Colon (tissue), 2 donors: Measurements from ENCODE around the gene SH3GLB1.

Source experiments
- FAIRE-seq: peaks from 2 replicates; lab custom pipeline; 2012; peaks lifted over from hg19 to GRCh38; lab: Jason Lieb, UNC
- donor health status: control.
- donor health status: control.

The SH3GLB1 gene

DNA sequence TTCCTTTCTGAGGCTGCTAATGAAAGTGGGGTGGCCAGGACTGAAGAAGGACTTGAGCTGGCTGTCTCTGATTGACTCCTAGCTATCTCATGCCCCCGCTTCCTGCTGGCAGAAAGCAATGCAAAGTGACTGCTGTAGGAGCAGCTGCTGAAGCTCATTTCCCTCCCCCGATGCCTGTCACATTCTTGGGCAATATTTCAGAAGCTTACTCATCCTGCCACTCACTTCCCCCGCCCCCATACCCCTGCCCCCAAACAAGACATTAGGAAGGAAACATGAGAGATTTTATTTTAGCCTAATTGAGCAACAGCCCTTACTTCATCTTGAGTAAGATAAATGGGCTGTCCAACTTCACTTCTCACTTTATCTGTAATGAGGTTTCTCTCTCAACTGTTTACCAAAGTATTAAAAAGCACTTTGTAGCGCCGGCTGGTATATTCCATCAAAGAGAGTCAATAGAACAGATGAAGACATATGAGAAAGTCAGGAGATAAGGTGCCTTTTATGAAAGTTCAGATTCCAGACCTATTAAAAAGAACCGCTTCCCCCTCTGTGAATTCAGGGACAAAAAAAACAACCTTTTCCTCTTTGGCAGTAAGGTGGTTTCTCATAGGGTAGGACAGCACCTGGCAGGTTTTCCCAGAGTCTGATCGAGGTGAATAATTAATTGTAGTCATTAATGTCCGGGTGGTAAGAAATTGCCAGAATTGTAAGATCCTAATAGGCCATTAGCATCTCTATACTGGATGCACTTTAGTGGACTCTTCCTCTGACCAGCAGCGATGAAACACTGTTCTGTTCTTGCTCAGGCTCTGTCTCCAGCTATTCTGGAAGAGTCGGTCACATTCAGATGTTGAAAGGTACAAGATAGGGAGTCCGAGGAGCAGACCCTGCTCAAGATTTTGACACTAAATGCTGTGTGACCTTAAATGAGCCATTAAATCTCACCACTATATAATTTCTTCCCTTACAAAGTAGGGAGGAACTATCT is 70.2 kb downstream of the SH3GLB1 start:
- FAIRE-seq: no peak

DNA sequence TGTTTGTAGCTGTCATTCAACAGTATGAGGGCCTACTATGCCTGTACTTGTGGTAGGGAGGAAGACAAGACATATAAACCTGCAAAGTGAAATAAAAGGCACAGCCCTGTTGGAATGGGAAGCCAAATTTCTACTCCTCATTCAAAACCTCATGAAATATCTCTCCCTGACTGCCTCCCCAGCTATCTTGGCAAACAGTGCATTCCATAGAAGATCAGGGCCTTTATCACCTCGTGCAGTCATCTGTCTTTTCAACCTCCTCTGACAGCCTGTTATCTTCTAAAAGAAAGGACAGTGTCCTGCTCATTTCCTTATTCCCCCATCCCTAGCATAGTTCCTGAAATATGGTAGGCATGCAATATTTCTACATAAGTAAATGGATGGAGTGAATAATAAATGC is 71.0 kb downstream of the SH3GLB1 start:
- no peak for FAIRE-seq

DNA sequence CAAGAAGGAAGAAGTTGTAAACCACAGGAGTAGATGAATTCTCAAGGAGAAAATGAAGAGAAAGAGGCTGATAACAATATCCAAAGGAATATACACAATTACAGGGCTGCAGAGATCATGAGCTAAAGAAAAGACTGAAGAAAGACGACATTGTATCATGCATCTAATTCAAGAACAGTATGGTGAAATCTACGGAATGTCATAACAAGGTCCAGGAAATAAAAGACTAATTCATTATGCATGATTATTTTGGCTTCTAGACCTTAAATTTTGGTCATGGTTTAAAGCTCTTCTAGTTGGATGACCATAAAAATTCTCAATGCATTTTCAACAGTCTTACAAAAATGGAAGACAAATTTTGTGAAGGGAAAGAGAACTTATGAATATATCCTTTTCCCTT is 71.7 kb downstream of the SH3GLB1 start:
- no peak for FAIRE-seq

DNA sequence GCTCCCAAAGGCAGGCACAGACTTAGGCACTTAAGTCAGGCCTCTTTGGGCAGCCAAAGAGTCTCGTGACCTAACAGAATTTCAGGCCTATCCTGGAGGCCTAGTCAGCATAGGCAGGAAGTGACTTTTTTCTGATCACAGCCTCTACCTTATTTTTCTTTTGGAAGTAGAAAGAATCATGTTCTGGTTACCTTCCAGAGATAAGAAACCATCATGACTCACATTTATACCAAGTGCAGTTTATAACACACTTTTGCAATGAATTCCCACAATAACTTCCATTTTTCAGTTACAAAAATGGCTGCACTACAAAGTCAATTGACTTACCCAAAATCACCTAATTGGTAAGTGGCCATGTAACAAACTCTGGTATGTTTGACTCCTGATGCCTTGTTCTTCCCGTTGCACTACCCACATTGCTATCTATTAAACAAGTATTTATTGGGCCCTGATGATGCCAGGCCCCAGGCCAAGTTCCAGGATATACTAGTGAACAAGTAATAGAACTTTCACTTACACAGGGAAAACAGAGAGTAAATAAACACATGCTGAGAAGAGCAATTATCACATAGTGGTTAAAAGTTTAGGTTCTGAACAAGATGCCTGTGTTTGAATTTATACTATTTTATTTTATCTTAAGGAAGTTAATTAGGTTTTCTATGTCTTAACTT is 74.3 kb downstream of the SH3GLB1 start:
- no peak for FAIRE-seq

DNA sequence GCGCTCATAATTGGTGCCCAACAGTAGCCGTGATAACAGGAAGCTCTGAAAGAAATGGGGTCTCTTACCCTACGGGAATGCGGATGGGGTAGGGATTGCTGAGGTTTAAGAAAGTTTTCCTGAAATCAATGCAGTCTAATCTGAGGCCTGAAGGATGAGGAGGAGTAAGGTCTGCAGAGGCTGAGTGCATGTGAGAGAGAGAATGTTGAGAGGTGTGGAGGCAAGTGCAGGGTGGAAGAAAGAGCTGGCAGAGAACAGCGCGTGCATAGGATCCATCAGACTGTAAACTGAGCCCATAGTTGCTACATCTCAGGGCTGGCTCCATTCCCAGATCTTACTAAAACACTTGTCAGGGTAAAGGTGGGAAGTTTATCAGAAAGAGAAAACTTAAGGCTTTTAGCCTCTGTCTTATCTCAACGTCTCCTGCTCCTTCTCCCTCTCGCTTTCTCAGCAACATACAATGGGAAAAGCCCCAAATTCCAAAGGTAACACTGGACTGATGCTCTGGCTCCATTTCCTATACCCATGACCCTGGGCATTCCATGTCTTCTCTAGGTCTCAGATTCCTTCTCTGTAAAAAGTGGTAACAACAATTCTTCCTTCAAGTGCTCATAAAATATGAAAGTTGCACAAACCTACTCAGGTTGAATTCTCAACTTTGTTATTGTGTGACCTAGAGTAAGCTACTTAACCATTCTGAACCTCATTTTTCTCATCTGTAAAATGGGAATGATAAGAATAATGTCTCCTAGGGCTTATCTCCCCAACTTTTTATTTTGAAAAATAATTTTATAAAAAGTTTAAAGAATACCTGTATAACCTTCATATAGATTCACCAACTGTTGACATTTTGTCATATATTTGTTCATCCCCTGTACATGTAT is 75.2 kb downstream of the SH3GLB1 start:
- no peak for FAIRE-seq

DNA sequence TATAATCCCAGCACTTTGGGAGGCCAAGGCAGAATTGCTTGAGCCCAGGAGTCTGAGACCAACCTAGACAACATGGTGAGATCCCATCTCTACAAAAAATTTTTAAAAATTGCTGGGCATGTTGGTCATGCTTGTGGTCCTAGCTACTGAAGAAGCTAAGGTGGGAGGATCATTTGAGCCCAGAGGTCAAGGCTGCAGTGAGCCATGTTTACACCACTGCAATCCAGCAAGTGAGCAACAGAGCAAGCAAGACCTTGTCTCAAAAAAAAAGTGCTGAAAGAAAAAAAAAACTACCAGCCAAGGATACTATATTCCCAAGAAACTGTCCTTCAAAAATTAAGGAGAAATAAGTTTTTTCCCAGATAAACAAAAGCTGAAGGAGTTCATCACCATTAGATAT is 78.1 kb downstream of the SH3GLB1 start:
- no peak for FAIRE-seq

DNA sequence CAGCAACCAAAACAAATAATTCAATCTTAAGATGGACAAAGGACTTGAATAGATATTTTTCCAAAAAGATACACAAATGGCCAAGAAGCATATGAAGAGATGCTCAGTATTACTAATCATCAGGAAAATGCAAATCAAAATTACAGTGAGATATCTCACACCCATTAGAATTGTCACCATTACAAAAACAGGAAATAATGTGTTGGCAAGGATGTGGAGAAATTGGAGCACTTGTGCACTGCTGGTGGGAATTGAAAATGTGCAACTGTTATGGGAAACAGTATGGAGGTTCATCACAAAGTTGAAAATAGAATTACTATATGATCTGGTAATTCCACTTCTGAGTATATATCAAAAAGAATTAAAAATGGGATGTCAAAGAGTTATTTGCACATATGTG is 83.2 kb downstream of the SH3GLB1 start:
- FAIRE-seq: no peak

DNA sequence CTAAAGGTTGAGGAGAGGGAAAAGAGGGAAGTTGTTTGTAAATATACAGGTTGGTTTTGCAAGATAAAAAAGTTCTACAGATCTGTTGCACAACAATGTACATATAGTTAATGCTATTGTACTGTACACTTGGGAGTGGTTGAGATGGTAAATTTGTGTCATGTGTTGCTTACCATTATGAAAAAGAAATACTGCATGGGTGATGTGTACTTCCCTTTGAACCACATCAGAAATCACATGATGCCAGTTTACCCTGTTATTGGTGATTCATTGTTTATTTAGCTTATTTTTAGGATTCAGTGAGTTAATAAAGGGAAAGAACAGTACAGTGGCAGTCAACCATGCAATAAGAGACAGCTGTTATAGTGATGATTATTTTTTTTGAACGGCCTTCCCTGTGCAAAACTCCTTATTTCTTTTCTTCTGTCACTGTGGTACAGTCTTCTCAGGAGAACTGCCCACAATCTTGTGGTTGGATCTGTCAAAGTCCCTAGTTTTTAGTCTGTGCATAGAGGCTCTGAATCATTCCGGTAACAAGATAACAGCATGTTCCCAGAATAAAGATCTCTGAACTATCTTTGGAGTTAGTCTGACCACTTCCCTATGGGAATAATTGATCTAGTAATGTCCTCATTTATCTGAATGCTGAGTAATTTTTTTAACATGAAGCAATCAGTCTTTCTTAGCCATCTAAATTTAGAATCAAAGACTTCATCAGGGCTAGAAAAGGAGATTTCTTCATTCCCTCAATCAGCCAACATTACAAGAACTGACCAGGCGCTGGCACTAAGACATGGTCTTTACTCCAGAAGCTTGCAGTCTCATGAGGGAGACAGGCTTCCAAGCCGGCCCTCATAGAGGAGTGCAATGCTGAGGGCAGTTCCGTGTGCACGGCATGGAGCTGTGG is 84.2 kb downstream of the SH3GLB1 start:
- no peak for FAIRE-seq

DNA sequence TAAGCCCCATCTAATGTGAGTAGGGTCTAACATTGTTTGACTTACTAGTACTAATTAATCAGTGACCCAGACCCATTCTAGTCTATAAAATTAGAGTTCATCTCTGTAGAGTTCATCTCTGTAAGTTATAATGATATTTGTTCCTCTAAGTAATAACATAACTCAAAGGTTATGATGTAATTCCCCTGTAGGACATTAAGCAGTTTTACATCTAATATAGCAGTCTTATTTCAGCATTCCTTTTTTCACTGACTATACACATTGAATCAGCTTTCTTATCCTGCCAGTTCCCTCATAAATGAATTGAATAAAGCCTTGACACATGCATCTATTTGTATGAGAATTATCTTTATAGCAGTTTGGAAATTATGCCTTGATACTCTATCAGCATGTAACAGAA is 90.9 kb downstream of the SH3GLB1 start:
- FAIRE-seq: no peak
